ENCODE results near the gene RASA3. TPM values are rescaled to one million over a fixed set of nuclear protein-coding genes. Genes with fewer than 3 reads are reported as not detected.
A peak's percentile ranks its signal among the peaks of the same experiment; 100 is the strongest.

RASA3 gene
- total and polyA plus RNA-seq, 9 of the 15 experiments (the other 6 are each of a cell fraction or from before 2014, with no cell fraction given), result 0.72 to 25.3 (median 14.4) TPM

DNA sequence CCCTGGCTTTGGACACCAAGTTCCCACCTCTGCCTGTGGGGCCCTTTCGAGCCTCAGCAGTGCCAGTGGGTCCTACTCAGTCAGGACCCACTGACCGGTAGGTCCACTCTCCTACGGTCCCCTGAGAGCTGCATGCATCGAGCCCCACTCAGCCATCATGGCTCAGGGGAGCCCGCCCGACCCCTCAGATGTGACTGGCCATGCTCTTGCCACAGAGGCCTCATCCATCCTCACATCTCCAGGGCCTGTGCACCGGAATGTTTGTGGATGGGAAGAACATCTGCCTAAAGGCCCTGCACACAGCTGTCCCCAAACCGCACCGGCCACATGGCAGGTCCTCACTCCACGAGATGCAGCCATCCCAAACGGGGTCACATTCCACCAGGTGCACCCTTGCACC lies 105.9 kb downstream of the RASA3 start:
- 0 out of 2 replicates have a peak, but pooled peaks cover 3% of the 10 kb centered on the region for H3K9me3 ChIP-seq (replicated peaks; ENCODE audit: control insufficient read depth, insufficient read depth, low read depth, low read length)
- FAIRE-seq (no peak), DNase-seq (ENCODE audit: extremely low read depth in 1 of 4, low spot score in 3 of 4) (no peak), ATAC-seq (no peak)
- H3K4me2 ChIP-seq (ENCODE audit: insufficient read depth, low read length), result no peak overlapping the region
- no TSS peak for BruUV-seq (replicated peaks)
- intact Hi-C loops (cut with micrococcal nuclease), result no loop called here
- 92% methylated on average over 8 of the region's 11 CpGs for WGBS (ENCODE audit: insufficient coverage, low coverage, missing lambda C conversion rate)
- no peak overlapping the region for H3K4me3 ChIP-seq
- no peaks in the 10 kb centered on the region for H3K79me2 ChIP-seq (ENCODE audit: control insufficient read depth, insufficient read depth, low read length)
- H3K36me3 ChIP-seq (ENCODE audit: control insufficient read depth, insufficient read depth, low read length), result peaks cover 18% of the 10 kb centered on the region; the same call in 2 of the 3 replicates
- H3K27ac ChIP-seq (ENCODE audit: extremely low read depth, low read depth, low read length), result no peak overlapping the region
- H3K4me1 ChIP-seq (replicated peaks in 1 of 2; ENCODE audit: control insufficient read depth in 2 of 2, insufficient read depth in 2 of 2, low read length in 2 of 2), result peaks cover 0 to 23% of the 10 kb centered on the region in 2 experiments; a peak in 2 of 5 replicates
- H3K9ac ChIP-seq (ENCODE audit: insufficient read depth in 1 of 2, low read depth in 2 of 2, low read length in 2 of 2), result peak overlapping the region in 1 of 2 experiments; percentile 52; a peak in 1 of 4 replicates
- no peak overlapping the region for H2AFZ ChIP-seq (ENCODE audit: low read depth, low read length)
- no peaks in the 10 kb centered on the region for H3K9me1 ChIP-seq (ENCODE audit: control insufficient read depth, insufficient read depth, low read length)
- H3K27me3 ChIP-seq (ENCODE audit: control insufficient read depth in 2 of 2, insufficient read depth in 2 of 2, low read length in 2 of 2), result no peaks in the 10 kb centered on the region
- POLR2A ChIA-PET, result no interaction called here
- in situ Hi-C loops (cut with MboI), result no loop called here
- H4K20me1 ChIP-seq (replicated peaks; ENCODE audit: control insufficient read depth, insufficient read depth, low read length), result no peaks in the 10 kb centered on the region
- CTCF ChIA-PET (ENCODE audit: low intra/inter-chr PET ratio), result no interaction called here
- TF ChIP-seq, protein P1, sequence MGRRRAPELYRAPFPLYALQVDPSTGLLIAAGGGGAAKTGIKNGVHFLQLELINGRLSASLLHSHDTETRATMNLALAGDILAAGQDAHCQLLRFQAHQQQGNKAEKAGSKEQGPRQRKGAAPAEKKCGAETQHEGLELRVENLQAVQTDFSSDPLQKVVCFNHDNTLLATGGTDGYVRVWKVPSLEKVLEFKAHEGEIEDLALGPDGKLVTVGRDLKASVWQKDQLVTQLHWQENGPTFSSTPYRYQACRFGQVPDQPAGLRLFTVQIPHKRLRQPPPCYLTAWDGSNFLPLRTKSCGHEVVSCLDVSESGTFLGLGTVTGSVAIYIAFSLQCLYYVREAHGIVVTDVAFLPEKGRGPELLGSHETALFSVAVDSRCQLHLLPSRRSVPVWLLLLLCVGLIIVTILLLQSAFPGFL (CRISPR knock-in tag; IDR thresholded peaks at IDR 0.05), result no peak
- no peak for TF ChIP-seq COPS2 (conservative IDR thresholded peaks at IDR 0.05)
- no peak for TF ChIP-seq GTF2B (IDR thresholded peaks at IDR 0.05; ENCODE audit: extremely low read depth, insufficient read length)
- TF ChIP-seq, protein P2, sequence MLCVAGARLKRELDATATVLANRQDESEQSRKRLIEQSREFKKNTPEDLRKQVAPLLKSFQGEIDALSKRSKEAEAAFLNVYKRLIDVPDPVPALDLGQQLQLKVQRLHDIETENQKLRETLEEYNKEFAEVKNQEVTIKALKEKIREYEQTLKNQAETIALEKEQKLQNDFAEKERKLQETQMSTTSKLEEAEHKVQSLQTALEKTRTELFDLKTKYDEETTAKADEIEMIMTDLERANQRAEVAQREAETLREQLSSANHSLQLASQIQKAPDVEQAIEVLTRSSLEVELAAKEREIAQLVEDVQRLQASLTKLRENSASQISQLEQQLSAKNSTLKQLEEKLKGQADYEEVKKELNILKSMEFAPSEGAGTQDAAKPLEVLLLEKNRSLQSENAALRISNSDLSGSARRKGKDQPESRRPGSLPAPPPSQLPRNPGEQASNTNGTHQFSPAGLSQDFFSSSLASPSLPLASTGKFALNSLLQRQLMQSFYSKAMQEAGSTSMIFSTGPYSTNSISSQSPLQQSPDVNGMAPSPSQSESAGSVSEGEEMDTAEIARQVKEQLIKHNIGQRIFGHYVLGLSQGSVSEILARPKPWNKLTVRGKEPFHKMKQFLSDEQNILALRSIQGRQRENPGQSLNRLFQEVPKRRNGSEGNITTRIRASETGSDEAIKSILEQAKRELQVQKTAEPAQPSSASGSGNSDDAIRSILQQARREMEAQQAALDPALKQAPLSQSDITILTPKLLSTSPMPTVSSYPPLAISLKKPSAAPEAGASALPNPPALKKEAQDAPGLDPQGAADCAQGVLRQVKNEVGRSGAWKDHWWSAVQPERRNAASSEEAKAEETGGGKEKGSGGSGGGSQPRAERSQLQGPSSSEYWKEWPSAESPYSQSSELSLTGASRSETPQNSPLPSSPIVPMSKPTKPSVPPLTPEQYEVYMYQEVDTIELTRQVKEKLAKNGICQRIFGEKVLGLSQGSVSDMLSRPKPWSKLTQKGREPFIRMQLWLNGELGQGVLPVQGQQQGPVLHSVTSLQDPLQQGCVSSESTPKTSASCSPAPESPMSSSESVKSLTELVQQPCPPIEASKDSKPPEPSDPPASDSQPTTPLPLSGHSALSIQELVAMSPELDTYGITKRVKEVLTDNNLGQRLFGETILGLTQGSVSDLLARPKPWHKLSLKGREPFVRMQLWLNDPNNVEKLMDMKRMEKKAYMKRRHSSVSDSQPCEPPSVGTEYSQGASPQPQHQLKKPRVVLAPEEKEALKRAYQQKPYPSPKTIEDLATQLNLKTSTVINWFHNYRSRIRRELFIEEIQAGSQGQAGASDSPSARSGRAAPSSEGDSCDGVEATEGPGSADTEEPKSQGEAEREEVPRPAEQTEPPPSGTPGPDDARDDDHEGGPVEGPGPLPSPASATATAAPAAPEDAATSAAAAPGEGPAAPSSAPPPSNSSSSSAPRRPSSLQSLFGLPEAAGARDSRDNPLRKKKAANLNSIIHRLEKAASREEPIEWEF (CRISPR knock-in tag; IDR thresholded peaks at IDR 0.05), result no peak
- TF ChIP-seq BHLHE40 (IDR thresholded peaks at IDR 0.05; ENCODE audit: low read length), result no peak
- no peak for TF ChIP-seq MNT (conservative IDR thresholded peaks at IDR 0.05)
- TF ChIP-seq, protein P3, sequence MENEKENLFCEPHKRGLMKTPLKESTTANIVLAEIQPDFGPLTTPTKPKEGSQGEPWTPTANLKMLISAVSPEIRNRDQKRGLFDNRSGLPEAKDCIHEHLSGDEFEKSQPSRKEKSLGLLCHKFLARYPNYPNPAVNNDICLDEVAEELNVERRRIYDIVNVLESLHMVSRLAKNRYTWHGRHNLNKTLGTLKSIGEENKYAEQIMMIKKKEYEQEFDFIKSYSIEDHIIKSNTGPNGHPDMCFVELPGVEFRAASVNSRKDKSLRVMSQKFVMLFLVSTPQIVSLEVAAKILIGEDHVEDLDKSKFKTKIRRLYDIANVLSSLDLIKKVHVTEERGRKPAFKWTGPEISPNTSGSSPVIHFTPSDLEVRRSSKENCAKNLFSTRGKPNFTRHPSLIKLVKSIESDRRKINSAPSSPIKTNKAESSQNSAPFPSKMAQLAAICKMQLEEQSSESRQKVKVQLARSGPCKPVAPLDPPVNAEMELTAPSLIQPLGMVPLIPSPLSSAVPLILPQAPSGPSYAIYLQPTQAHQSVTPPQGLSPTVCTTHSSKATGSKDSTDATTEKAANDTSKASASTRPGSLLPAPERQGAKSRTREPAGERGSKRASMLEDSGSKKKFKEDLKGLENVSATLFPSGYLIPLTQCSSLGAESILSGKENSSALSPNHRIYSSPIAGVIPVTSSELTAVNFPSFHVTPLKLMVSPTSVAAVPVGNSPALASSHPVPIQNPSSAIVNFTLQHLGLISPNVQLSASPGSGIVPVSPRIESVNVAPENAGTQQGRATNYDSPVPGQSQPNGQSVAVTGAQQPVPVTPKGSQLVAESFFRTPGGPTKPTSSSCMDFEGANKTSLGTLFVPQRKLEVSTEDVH (IDR thresholded peaks at IDR 0.05; ENCODE audit: low read depth, partially characterized antibody), result no peak
- no peak for TF ChIP-seq POLR2G (IDR thresholded peaks at IDR 0.05; ENCODE audit: low read depth, low read length)
- no peak for TF ChIP-seq U2AF2 (optimal IDR thresholded peaks at IDR 0.05; ENCODE audit: low read depth, low read length)

Measured in K562 (cell line).